ENCODE results near the gene CXCL8. TPM values are rescaled to one million over a fixed set of nuclear protein-coding genes. Genes with fewer than 3 reads are reported as not detected.

The CXCL8 gene
- total and polyA plus RNA-seq, 8 donors = 1.1 to 80.4 (median 2.3) TPM

DNA sequence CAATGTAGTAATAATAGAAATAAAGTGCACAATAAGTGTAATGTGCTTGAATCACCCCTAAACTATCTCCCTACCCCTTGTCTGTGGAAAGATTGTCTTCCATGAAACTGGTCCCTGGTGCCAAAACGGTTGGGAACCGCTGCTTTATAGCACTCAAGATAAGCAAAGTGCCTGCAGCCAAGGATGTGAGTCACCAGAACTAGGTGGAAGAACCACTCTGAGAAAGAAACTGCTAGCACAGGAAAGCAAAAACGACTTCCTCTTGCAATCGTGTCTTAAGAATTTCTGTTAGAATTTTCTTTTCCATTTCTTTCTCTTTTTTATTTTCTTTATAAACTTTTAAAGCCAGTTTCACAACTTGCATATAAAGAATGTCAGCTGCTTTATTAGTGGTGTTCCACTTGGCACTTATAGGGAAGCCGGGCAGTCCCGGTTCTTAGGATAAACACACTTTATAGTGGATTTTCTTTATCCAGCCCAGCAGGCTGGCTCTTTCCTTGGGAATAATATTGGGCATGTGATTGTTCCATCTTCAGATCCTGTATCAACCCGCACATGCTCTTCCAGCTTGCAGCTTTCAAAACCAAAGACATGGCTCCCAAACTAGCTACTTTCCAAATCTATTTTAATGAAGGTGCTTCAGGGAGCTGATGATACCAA is 32.3 kb upstream of the CXCL8 start:
- TF ChIP-seq, protein P1, sequence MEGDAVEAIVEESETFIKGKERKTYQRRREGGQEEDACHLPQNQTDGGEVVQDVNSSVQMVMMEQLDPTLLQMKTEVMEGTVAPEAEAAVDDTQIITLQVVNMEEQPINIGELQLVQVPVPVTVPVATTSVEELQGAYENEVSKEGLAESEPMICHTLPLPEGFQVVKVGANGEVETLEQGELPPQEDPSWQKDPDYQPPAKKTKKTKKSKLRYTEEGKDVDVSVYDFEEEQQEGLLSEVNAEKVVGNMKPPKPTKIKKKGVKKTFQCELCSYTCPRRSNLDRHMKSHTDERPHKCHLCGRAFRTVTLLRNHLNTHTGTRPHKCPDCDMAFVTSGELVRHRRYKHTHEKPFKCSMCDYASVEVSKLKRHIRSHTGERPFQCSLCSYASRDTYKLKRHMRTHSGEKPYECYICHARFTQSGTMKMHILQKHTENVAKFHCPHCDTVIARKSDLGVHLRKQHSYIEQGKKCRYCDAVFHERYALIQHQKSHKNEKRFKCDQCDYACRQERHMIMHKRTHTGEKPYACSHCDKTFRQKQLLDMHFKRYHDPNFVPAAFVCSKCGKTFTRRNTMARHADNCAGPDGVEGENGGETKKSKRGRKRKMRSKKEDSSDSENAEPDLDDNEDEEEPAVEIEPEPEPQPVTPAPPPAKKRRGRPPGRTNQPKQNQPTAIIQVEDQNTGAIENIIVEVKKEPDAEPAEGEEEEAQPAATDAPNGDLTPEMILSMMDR (IDR thresholded peaks at IDR 0.05) = no peak
- Histone ChIP-seq H3K27me3 (no peaks in the 10 kb centered on the region), H3K9me3 (no peaks in the 10 kb centered on the region), H3K4me3 (no peak overlapping the region), H3K36me3 (no peaks in the 10 kb centered on the region), H3K27ac (peak overlapping the region; percentile 68 to 81), H3K4me1 (peaks cover 24 to 76% of the 10 kb centered on the region in 2 donors)
- ATAC-seq = peak; percentile 72
- intact Hi-C loops (cut with DNase I) = no loop called here
- peak in 2 of 4 donors; percentile 36 to 72 for DNase-seq

DNA sequence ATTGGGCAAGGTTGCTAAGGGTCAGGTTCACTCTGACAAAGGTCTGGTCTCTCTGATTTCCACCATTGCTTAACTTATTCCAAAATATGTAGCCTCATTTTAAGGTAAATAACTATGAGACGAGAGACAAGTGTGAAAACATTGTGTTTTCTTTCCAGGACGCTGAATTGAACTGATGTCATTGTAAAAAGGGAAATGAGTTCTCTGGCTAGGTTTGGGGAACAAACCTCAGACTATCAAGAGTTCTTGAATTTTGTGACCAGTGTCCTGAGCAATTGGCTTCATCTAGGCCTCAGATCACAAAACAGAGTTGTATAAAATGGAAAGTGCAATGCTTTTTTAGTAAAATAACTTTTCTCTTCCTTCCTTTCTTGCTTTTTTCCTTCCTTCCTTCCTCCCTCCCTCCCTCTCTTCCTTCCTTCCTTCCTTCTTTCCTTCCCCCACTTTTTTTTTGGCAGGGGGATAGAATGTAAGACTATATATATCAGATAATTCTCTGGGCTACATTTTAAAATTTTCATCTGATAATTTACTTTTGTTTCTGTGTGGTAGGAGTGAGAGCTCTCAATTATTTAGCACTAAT is 30.8 kb upstream of the CXCL8 start:
- peak overlapping the region in 1 of 2 donors; percentile 81 for H3K27ac ChIP-seq
- no peak for DNase-seq
- TF ChIP-seq, protein P1 (IDR thresholded peaks at IDR 0.05) = no peak
- no peak overlapping the region for H3K4me3 ChIP-seq
- intact Hi-C loops (cut with DNase I) = no loop called here
- ATAC-seq = no peak
- H3K9me3 ChIP-seq = no peaks in the 10 kb centered on the region
- peaks cover 20 to 61% of the 10 kb centered on the region in 2 donors for H3K4me1 ChIP-seq
- no peaks in the 10 kb centered on the region for H3K36me3 ChIP-seq
- no peaks in the 10 kb centered on the region for H3K27me3 ChIP-seq

DNA sequence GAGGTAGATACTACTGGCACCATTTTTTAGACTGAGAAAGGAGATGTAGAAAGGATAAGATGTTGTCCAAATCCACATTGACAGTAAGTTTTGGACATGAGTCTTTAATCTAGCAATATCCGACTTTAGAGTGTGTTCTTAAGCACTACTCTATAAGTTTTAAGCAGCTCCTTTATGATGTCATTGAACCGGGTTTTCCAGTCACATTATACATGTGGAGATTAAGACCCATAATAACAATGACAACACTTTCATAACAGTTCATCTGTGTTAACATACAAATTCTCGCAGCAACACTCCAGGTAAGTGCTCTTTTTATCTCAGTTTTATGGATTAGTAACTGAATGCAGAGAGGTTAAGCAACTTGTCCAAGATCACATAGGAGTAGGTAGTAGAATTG is 30.3 kb upstream of the CXCL8 start:
- TF ChIP-seq, protein P1 (IDR thresholded peaks at IDR 0.05) = no peak
- intact Hi-C loops (cut with DNase I) = no loop called here

DNA sequence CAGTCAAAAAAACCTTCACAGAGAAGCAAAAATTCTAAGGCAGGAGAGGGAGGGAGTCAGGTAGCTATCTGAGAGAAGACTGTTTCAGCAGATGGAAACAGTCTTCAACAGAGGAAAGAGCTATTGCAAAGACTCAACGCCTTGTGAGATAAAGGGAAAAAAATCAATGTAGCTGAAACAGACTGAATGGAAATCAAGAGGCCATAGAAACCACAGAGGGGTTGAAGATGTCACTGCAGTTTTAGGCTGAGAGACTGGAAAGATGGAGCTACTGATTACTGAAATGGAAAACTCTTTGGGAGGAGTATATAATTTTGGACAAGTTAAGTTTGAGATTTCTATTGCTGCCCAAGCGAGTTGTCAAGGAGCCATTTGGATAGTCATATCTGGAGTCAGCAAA is 28.4 kb upstream of the CXCL8 start:
- intact Hi-C loops (cut with DNase I) = no loop called here
- TF ChIP-seq, protein P1 (IDR thresholded peaks at IDR 0.05) = no peak

More for the DNA sequence above, 30.3 kb upstream of the CXCL8 start:
- Histone ChIP-seq H3K9me3 (no peaks in the 10 kb centered on the region), H3K27me3 (no peaks in the 10 kb centered on the region), H3K4me1 (peaks cover 17 to 55% of the 10 kb centered on the region in 2 donors), H3K27ac (peak overlapping the region in 1 of 2 donors; percentile 81), H3K4me3 (no peak overlapping the region), H3K36me3 (no peaks in the 10 kb centered on the region)
- ATAC-seq (no peak), DNase-seq (no peak)

DNA sequence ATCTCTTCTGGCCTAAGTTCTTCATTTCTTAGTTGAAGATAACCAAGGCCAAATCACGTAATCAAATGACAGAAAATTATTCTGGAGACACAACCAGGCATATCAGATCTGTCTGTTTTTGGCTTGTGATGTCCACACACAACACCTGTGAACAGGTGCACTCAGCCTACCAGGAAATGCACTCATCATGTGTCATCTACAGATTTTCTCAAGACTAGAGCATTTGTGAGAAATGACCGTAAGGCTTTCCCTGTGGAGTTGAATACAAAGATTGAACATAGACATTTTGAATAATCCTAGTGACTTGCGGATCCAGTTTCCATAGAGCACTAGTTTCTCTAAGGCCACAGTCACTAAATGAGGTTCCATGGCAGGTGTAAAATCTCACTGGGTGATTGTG is 26.7 kb upstream of the CXCL8 start:
- H3K4me3 ChIP-seq = no peak overlapping the region
- DNase-seq = no peak
- H3K9me3 ChIP-seq = no peaks in the 10 kb centered on the region
- TF ChIP-seq, protein P1 (IDR thresholded peaks at IDR 0.05) = no peak
- H3K27me3 ChIP-seq = no peaks in the 10 kb centered on the region
- H3K4me1 ChIP-seq = peaks cover 0 to 28% of the 10 kb centered on the region in 2 donors
- H3K27ac ChIP-seq = no peak overlapping the region
- no peak for ATAC-seq
- no peaks in the 10 kb centered on the region for H3K36me3 ChIP-seq
- intact Hi-C loops (cut with DNase I) = no loop called here

More for the DNA sequence above, 28.4 kb upstream of the CXCL8 start:
- H3K27me3 ChIP-seq = no peaks in the 10 kb centered on the region
- H3K27ac ChIP-seq = no peak overlapping the region
- no peaks in the 10 kb centered on the region for H3K9me3 ChIP-seq
- ATAC-seq (no peak), DNase-seq (no peak)
- H3K4me1 ChIP-seq = peaks cover 13 to 40% of the 10 kb centered on the region in 2 donors
- no peak overlapping the region for H3K4me3 ChIP-seq
- H3K36me3 ChIP-seq = no peaks in the 10 kb centered on the region

Data from left lung (tissue), 10 donors.